ENCODE results near the gene GPRIN2.
"Not testable (repeated sequence)": the region's sequence is repeated elsewhere in the genome, so short reads cannot be mapped to it uniquely, and the experiment has no call there.

Gene GPRIN2

DNA sequence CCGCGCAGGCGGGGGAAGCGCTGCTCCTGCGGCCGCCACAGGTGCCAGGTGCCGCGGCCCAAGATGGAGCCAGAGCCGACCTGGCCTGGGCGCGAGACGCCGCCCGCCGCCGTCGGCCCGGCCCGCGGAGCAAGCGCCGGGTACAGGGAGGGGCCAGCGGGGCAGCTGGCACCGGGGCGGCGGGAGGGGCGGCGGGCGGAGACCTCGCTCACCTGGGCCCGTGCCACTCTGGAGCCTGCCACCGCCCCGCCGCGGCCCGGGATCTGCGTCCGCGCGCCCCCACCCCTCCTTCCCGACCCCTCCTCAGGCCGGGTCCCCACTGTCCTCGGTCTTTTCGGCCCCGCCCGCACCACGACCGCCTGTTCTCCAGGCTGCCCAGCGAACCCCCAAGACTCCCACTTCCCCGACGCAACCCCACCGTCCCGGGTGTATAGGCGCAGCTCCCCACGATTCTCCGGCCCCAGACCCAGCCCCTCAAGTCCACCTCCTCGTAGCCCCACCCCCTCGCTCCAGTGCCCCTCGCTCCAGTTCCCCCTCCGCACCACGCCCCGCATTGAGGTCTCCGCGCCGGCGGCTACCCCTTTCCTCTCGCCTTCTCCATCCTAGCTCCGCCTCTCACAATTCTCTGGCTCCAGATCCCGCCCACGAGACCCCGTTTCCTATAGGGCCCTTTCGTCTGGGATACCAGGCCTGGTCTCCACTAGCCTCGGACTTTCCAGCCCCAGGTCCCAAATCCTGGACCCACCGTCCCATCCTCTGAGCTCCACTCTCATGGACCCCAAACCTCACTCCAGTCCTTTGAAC lies at the start of gene GPRIN2:
TSS of gene GPRIN2 (minus strand) at position 144 of the 804 bp plus-strand sequence. CDS start 5,922 bp downstream, outside the sequence.
- peak; percentile 13 to 22 for DNase-seq

DNA sequence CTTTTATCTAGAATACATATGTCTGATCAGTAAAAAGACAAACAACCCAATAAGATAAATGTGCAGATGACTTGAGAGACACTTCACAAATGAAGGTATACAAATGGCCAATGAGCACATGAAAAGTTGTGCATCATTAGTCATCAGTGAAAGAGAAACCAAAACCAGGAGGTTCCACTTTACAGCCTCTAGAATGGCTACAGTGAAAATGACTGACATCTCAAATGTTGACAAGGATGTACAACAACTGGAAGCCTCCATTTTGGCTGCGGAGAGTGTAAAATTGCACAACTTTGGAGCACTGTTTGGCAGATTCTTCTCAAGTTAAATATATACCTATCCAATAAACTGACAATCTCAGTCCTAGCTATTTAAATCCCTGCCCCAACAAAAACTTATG lies 44.1 kb upstream of the GPRIN2 start:
- not testable (repeated sequence) for DNase-seq

DNA sequence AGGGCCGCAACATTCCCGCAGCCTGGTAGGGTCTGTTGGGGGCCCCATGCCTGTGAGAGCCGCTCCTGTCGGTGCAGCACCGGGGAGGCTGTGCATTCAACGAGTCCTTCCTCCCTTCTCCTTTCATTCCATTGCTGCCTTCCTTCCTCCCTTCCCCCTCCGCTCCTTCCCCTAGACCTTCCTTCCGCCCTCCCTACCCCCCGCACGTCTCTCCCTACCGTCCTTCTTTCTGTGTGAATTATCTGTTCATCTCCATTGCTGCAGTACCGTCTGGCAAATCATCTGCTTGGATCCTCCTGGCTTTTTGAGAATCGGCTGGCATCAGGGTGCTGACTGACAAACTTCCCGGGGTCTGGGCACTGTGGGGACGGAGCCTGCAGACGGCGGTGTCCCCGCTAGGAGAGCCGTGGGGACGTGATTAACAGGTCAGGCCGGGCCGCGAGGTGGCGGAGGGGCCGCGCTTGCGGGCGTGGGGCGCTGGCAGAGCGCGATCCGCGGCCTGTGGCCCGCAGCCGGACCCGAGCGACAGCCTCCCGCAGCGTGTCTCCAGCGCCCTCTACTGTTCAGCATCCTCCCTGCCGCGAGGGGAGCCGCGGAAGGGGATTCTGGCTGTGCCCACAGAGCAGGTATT lies 41.3 kb upstream of the GPRIN2 start:
- peak; percentile 50 to 53 for DNase-seq

DNA sequence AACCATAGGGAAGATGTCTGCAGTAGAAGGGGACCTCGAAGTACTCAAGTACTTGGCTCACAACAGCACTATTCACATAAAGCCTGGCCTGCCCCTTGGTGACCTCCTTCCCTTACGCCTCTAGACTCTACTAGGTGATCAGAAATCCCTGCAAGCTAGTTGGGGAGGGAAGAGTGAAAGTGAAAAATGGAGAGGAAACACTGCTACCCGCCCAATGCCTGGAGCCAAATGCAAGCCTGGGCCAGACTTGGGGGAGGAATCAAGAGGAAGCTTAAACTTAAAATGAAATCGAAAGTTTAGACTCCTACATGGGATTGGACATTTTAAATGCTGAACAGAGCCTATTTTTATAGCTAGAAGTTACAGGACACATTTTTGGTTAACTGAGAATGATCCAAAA lies 40.1 kb upstream of the GPRIN2 start:
- not testable (repeated sequence) for DNase-seq

DNA sequence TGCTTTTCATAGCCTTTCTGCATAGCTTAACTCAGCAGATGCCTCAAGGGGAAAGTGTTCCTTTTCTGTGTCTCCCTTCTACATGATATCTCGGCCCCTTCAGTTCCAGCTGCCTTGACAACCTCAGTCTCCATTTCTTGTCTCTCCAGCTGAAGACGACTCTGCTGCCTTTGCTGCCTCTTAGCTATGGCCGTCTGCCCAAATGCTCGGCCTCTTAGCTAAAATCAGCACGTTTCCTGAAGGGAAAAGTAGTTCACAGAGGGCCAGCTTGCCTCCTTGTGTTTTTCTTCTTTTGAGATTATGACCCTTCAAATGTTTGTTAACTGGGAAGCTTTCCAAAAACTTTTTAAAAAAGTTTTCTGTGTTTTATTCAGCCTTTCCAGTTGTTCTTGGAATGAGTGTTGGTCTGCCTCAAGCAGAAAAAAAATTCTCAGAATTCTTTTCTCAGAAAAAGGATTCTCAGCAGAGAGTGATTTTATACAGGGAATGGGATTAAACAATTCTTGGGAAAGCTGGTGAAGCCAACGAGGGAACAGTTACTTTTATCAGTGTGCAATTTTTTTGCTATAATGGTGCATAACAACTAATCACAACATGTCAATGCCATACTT lies 38.1 kb upstream of the GPRIN2 start:
- DNase-seq: not testable (repeated sequence)

DNA sequence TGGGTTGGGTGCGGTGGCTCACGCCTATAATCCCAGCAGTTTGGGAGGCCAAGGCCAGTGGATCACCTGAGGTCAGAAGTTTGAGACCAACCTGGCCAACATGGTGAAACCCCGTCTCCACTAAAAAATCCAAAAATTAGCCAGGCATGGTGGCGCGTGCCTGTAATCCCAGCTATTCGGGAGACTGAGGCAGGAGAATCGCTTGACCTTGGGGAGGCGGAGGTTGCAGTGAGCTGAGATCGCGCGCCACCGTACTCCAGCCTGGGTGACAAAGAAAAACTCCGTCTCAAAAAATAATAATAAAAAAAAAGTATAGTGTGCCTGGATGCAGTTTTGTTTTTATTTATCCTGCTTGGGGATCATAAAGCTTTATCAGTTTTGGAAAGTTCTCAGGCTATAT lies 36.8 kb upstream of the GPRIN2 start:
- not testable (repeated sequence) for DNase-seq

DNA sequence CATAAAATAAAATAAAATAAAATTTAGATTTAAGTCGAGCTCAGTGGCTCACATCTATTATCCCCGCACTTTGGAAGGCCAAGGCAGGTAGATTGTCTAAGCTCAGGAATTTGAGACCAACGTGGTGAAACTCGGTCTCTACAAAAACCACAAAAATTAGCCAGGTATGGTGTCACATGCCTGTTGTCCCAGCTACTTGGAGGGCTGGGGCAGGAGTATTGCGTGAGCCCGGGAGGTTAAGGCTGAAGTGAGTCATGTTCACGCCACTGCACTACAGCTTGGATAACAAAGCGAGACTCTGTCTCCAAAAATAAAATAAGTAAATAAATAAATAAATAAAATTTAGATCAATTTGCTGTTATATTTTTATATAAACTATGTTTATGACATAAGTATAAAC lies 34.6 kb upstream of the GPRIN2 start:
- not testable (repeated sequence) for DNase-seq

DNA sequence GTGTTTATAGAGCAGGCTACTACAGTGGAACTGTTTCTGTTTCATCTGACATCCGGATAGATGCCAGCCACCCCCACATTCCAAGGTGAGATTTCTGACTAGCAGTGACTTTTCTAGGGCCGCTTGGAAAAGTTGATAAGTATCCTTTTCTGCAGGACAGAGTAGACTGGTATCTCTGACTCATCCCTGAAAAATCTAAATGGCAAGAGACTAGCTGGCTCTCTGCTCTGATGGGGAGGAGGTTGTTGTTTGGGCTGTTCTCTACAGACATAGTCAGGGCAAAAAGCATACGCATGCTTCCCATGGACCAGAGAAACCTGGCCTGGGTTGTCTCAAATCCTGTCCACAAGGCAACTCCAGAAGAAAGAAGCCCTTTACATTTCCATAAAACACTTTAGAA lies 33.1 kb upstream of the GPRIN2 start:
- DNase-seq: not testable (repeated sequence)

DNA sequence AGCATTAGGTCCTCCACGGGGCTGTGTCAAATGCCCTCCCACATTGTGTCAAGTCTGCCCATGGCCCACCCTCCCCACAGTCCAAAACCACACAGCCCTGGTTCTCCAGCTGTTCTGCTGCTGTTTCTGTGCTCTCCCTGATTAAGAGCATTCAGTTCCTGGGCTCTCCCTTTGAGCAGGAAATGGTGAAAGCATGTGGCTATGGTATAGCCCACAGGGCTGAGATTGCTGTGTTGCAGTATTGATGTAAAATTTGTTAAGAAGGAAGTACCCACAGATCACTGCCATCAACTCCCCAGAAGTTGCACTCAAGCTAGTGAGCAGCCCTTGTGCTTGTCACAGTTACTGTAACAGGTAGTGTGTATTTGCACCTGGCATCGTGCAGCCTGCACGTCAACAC lies 31.8 kb upstream of the GPRIN2 start:
- not testable (repeated sequence) for DNase-seq

DNA sequence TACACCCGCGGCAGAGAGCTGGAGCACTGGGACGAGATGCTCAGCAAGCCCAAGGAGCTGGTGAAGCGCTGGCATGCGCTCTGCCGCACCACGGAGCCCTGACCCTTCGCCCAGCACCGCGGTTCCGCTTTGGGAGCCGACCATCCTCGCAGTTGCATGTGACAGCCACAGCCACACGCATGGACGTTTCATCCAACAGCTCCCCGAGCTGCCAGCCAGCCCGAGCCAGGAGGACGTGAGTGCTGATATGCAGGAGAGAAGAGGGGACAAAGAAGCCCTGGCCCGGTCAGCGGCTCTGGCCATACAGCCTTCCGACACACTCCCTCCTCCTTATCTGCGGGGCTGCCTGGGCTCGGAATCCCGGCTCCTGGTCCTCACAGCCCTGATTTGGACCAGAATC lies 31.1 kb upstream of the GPRIN2 start:
- DNase-seq: not testable (repeated sequence)

DNA sequence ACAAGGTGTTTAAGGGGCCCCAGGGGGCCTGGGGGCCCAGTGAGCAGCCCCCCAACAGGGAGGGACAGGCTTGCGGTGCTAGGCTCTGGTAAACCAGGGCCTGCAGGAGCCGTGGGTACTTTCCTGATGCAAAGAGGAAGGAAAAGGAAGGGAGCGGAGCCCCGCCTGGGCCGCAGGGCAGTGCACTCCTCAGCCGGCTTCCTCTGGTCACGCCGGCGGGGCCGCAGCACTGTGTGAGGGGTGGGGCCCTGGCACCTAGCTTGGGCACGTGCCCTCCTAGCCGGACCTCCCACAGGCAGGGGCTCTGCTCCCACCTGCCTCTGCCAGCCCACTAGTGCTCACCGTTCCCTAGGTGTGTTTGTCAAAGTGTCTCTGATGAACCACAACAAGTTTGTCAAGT lies 28.8 kb upstream of the GPRIN2 start:
- not testable (repeated sequence) for DNase-seq

DNA sequence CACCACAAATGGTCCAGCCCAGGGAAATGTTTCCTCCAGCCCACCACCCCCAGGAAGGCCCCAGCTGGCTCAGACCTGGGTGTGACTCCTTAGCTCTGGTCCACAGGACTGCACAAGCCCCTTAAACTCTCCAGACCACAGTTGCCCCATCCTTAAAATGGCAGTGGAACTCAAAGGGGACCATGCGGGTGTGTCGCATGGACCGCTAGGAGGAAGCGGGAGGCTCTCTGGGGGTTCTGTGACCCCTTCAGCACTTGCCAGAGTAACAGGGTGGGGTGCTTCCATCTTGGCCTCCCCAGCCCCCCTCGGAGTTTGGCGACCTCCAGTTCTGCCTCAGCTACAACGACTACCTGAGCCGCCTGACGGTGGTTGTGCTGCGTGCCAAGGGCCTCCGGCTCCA lies 27.7 kb upstream of the GPRIN2 start:
- not testable (repeated sequence) for DNase-seq

DNA sequence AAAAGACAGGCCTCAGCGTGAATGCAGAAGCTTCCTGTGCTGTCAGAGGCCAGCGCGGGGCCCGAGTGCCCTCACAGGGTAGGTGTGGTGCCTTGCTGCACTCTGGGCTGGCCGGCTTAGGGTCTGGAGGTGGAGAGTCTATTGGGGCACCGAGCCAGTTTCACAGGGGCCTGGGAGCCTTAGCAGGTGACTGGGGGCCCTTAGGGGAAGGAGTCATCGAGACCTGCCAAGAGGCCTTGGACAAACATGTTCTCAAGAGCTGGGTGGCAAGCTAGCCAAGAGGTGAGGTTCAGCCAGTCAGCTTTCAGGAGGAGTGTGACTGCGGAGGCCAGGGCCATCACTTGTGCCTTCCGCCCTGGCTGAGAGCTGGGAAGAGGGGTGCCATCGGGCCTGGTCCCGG lies 26.1 kb upstream of the GPRIN2 start:
- DNase-seq: not testable (repeated sequence)

DNA sequence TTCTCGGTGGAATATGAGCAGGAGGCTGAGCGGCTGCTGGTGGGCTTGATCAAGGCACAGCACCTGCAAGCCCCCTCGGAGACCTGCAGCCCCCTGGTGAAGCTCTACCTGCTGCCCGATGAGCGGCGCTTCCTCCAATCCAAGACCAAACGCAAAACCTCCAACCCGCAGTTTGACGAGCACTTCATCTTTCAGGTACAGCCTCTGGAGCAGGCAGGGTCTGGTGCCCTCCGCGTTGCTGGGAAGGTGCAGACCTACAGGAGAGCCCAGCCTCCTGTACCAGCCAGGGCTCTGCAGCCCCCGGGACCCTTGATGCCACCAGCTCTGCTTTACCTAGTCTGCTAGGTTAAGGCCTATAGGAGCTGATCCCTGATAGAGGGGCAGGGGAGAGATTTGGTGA lies 25.5 kb upstream of the GPRIN2 start:
- DNase-seq: not testable (repeated sequence)

DNA sequence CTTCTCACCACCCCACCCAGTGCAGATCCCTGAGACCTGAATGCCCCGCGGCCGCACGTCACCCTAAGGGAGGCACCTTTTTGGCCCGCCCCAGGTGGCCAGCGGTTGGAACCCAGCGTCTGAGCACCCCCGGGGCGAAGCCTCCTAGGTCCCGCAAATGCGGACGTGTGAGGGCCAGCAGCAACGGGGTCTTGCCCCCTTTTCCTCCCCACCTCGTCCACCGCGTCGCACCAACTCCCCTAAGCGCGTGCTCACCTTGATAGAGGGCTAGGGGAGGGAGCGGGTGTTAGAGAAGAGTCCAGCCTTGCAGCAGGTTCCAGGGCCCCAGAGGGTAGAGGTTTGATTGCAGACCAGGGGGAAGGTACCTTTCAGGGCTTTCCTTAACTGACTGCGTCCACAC lies 22.9 kb upstream of the GPRIN2 start:
- not testable (repeated sequence) for DNase-seq

DNA sequence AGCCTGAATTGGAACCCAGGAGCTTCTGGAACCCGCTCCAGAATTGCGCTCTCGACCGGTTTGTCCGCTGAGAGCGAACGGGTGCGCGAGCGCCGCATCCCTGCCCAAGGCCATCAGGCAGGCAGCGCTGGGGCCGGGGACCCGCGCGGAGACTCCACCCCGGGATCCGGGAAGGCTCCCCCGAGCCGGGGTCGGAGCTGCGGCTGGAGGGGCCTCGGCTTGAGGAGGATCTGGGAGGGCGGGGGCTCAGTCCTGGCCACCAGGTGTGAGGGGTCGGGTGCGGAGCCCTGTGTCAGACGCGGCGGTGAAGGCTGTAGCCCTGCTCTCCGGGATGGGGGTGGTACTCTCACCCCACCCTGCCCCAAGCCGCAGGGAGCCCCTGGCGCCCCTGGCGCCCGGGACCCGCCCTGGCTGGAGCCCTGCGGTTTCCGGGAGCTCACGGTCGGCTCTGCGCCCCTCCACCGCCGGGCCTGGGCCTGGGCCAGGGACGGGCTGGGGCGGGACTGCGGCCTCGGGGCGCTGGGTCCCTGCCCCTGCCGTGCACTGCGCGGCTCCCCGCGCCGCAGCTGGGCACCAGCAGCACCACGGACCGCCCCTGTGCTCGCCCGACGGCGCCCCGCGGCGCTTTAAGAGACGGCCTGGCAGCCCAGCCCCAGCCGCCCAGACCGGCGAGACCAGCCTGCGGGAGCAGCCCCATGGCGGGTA lies 22.2 kb upstream of the GPRIN2 start, which contains the start of gene SYT15:
TSS of gene SYT15 (plus strand) at position 655 of the 705 bp plus-strand sequence. CDS start at position 696, 41 bp downstream.
- not testable (repeated sequence) for DNase-seq

DNA sequence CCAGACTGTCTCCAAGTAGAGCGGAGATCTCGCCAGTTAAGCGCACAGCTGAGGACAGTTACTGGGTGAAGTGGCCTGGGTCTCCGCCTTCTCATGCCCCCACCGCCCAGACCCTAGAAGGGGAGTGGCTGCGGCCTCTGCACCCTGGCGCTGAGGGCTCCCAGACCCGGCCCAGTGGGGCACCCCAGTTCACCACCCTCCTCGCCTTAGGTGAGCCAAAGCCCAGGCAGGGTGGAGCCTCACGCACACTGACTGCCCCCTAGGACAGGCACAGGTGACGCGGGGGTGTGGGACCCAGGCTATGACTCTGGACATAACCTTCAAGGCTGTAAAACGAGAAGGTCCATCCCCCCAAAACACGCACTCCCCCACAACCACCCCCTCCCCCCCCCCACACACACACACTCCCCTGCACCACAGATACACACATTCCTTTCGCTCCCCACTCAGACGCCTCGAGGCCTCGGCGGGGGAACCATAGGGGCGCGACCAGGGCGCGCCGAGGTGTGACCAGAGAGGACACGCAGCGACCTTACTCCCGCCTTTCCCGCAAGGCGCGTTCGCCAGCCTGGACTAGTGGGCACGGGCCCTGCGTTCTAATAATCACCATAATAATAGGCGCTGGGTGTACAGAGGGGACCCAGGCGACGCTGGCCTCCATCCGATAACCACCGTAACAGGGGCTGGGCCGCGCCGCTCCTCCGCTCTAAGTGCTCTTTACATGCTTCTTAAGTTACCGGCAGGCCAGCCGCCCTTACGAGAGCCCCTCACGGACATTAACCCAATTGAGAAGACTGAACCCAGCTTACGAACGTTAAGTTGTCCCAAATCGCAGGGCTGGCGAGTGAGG lies 21.4 kb upstream of the GPRIN2 start:
- not testable (repeated sequence) for DNase-seq

DNA sequence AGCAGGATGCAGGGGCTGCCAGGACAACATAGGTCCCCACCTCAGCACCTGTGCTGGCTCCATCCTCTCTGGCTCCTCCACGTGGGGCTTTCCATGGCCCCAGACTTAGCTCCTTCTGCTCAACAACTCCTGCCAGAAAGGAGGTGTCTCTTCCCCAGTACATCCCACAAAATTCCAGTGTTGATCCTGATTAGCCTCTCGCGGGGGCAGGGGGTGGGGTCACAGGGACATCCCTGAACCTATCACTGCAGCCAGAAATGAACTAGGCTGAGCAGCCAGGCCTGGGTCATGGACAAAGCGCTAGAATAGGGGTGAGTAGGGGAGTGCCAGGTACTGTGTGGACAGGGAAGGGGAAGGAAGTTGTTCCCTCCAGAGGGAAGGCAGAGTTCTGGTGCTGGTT lies 17.4 kb upstream of the GPRIN2 start:
- not testable (repeated sequence) for DNase-seq

DNA sequence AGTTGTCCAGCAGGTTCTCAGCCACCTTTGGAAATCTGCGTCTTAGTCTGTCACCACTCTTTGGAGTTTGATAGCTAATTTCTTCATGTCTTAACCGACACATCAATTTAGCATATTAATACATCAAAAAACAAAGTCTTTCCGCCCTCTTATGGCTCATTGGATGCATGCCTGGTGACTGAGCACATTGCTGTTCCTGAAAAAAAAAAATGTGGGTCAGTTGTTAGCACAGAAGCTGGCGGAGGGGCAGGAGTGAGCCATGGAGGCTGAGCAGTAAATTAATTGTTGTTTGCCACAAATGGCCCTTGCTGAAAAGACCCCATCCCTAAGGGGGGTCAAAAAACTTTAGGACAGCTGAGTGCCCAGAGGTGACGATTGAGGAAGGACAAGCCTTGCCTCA lies 16.9 kb upstream of the GPRIN2 start:
- not testable (repeated sequence) for DNase-seq

DNA sequence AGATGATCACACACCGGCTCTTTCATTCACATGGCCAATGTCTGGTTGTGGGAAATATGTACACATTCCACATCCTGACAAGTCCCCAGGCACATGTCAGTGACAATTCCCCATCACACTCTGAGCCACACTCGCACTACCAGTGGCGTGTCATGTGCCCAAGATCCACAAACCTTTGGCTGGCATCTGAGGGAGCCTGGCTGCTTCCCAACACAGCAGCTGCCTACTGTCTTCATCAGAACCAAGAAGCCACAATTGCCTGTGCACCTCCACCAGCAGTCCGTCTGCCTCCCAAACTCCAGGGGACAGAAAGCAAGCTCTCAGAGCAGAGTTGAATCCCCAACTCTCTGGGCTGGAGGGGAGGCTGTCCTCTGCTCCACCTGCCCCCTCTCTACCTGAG lies 16.3 kb upstream of the GPRIN2 start:
- DNase-seq: not testable (repeated sequence)

DNA sequence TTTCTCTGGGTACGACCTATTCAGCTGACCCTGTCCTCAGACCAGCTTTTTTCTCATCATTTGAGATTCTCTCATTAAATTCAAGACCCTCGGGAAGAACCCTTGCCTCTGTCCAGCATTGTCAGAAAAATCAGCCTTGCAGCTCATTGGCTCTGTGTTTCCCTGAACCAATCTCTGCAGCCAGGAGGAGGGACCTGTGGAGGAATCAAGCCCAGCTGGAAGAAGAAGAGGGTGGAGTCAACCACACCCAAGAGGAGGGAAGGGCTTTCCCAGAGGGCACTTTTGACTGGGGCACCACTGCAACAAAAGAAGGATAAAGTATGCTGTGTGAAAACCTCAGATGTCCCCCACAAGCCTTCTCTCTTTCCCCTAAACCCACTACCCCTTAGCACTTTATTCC lies 14.2 kb upstream of the GPRIN2 start:
- DNase-seq: not testable (repeated sequence)

DNA sequence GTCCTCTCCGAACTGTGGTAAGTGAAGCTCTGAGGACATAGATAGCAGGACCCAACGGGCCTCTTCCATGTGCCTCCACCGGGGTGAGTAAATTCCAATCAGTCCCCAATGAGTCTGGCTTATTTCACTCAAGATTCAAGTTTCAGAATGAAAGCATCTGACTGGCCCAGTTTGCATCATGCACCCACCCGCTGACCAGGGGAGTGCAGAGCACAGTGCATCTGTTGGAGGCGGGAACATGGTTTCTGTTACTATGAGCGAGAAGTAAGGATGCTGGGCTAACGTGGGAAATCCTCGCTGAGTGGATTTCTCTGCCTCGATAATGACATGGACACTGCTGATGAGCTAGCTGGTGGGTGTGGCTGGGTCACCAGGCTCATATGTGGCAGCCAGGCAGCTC lies 10.7 kb upstream of the GPRIN2 start:
- not testable (repeated sequence) for DNase-seq

All from activated T-cell treated with anti-CD3 and anti-CD28 coated beads, Interleukin-2, amount 50 U/mL, for 48 hours (primary cell).